GM18867 (cell line): ENCODE results near the gene DSG4.

Experiments used
- ATAC-seq: cut with Tn5 transposase; IDR thresholded peaks from one replicate; pipeline ENCODE4 v1.9.1; 2021; ENCODE audit warnings: mild to moderate bottlenecking, moderate library complexity; ENCODE audit not compliant: unreplicated experiment

DSG4 gene

DNA sequence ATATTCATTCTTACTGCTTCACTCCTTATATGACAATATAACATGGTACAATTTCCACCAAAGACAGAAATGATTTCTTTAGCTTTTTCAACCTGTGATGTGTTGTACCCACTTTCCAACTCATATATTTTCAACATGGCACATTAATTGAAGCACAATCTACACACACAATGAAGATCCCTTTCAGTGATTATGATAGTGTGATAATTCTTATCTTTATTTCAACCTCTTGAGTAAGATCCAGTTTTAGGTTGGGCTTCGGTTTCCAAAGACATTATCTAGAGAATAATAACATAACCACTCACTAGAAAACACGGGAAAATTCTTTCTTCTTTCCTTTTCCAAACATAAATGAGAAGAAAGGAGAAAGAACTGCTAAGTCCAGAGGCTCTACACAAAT, 67.6 kb downstream of the DSG4 start:
- no peak for ATAC-seq

DNA sequence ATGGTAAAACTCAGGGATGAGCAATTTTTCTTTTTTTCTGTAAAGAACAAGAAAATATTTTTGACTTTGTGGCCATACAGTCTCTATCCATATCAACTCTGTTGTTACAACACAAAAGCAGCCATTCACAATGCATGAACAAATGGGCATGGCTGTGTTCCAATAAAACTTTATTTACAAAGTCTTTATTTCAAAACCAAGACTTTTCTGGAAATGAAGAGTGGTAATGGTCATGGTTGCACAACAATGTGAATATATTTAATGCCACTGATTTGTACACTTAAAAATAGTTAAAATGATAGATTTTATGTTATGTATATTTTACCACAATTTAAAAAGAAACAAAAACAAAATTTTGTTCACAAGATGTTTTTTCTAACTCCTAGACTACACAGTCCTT, 69.3 kb downstream of the DSG4 start:
- no peak for ATAC-seq

GRCh38 chr18:31446854-31447253, 70.3 kb downstream of the DSG4 start:
- ATAC-seq: no peak

- no peak for ATAC-seq
These were observed 71.1 kb downstream of the DSG4 start, which contains the start of gene DSG3 for GRCh38 chr18:31447530-31448191. Gene DSG3 (plus strand): TSS chr18:31447741. CDS start chr18:31447878, 137 bp downstream.

- ATAC-seq: no peak
These were observed 73.8 kb downstream of the DSG4 start for GRCh38 chr18:31450409-31450808.

- ATAC-seq: no peak
These were observed 75.0 kb downstream of the DSG4 start for GRCh38 chr18:31451625-31452024.

DNA sequence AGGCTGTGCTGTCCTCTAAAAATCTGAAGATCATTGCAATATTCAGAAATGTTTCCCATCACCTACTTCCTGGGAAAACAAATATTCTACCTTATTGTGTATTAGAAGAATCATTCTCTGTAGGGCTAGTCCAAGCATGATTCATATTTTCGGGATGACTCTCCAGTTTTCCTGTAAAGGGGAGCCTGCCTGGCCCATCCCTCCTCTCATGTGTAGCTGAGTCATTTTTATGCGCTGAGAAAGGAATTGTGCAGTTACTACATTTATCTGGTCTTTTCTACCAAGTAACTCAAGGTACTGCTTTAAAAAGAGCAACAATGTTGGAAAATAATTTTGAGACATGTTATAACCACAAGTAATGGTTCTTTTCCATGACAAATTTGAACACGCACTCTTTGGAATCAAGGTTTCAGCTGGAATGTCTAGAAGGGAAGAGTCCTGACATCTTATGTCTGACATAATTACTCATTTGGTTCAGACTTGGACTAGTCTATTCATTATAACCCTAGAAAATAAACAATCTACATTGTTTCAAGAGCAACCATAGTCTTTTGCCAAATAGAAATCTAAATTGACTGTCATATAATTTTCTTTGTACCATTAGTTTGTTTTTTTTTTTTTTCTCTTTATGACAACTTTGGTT, 77.6 kb downstream of the DSG4 start:
- no peak for ATAC-seq
